Immature natural killer cell (primary cell): ENCODE measurements around the gene SORCS1. TPM values are rescaled to one million over a fixed set of nuclear protein-coding genes. Genes with fewer than 3 reads are reported as not detected.

Experiments
- DNase-seq, 3 donors: peaks; one replicate each; pipeline ENCODE4 v3.0.0; 2022; ENCODE audit warnings: mixed read lengths in 1 of 3
- H3K27ac Mint-ChIP-seq, 6 donors: one replicate each; pipeline ENCODE4 v1.8.0; 2020; ENCODE audit warnings: mixed read lengths in 6 of 6, mild to moderate bottlenecking in 5 of 6, inconsistent platforms in 4 of 6, moderate library complexity in 3 of 6
- H3K27me3 Mint-ChIP-seq, 3 donors: one replicate each; pipeline ENCODE4 v1.8.0; 2020 to 2021; ENCODE audit warnings: low read depth in 3 of 3, mild to moderate bottlenecking in 3 of 3, mixed read lengths in 3 of 3, moderate library complexity in 3 of 3, inconsistent platforms in 1 of 3
- H3K36me3 Mint-ChIP-seq, 3 donors: one replicate each; pipeline ENCODE4 v1.8.0; 2020; ENCODE audit warnings: mixed read lengths in 3 of 3, inconsistent platforms in 2 of 3, mild to moderate bottlenecking in 2 of 3
- H3K4me1 Mint-ChIP-seq, 2 donors: one replicate each; pipeline ENCODE4 v1.8.0; 2020; ENCODE audit warnings: inconsistent platforms in 2 of 2, mild to moderate bottlenecking in 2 of 2, mixed read lengths in 2 of 2, moderate library complexity in 1 of 2
- H3K4me3 Mint-ChIP-seq, 5 donors: one replicate each; pipeline ENCODE4 v1.8.0; 2020; ENCODE audit warnings: mild to moderate bottlenecking in 5 of 5, mixed read lengths in 5 of 5, inconsistent platforms in 3 of 5, moderate library complexity in 3 of 5
- H3K9me3 Mint-ChIP-seq, 6 donors: one replicate each; pipeline ENCODE4 v1.8.0; 2020; ENCODE audit warnings: mild to moderate bottlenecking in 6 of 6, mixed read lengths in 6 of 6, inconsistent platforms in 4 of 6, moderate library complexity in 3 of 6
- polyA plus RNA-seq, 3 donors: library from polyadenylated mRNA; unstranded; fragments of 300-500 nt; fragmentation: Illumina TruSeq; gene quantifications; one replicate each; pipeline ENCODE4 v1.2.3, GENCODE V29; 2021

The SORCS1 gene
- not detected for polyA plus RNA-seq

- Mint-ChIP-seq H3K9me3 (peaks cover 0 to 8% (median 4%) of the 10 kb centered on the region in 6 donors), H3K27ac (no peak within 1 kb of the TSS), H3K27me3 (peaks cover 3 to 27% (median 21%) of the 10 kb centered on the region in 3 donors), H3K4me3 (peak within 1 kb of the TSS in 2 of 5 donors; percentile 10 to 45), H3K4me1 (peaks cover 5 to 6% of the 10 kb centered on the region in 2 donors), H3K36me3 (peaks cover 0 to 6% (median 0%) of the 10 kb centered on the region in 3 donors)
- no peak for DNase-seq
Measured at GRCh38 chr10:107163881-107164861, at the start of gene SORCS1. Gene SORCS1, minus strand, starts transcription at chr10:107164706.

- H3K27me3 Mint-ChIP-seq = peaks cover 4 to 5% (median 4%) of the 10 kb centered on the region in 3 donors
- H3K4me1 Mint-ChIP-seq = no peaks in the 10 kb centered on the region
- no peaks in the 10 kb centered on the region for H3K36me3 Mint-ChIP-seq
- peaks cover 0 to 16% (median under 1%) of the 10 kb centered on the region in 6 donors for H3K9me3 Mint-ChIP-seq
- H3K27ac Mint-ChIP-seq = no peak overlapping the region
- H3K4me3 Mint-ChIP-seq = no peak overlapping the region
- no peak for DNase-seq
Measured at GRCh38 chr10:107214261-107214660, 49.8 kb upstream of the SORCS1 start.

GRCh38 chr10:107213861-107214260 lies 49.4 kb upstream of the SORCS1 start:
- H3K27ac Mint-ChIP-seq = no peak overlapping the region

DNA sequence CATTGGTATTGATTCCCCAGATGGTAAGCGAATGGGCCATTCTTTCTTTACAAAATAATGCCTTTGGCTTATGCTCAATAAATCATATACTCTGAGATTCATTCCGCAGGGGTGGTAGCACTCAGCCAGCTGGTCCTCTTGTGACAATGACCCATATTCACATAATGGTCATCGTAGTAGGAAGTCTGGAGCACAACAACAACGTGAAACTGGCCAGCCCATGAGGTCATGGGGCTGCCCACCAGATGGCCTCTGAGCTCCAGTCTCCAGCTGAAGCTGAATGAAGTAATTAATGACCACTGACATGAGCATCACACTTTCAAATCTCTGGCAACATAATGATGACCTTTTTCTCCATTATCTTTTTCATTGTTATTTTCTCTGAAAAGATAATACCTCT lies 42.3 kb upstream of the SORCS1 start:
- no peak for DNase-seq
- H3K36me3 Mint-ChIP-seq = no peaks in the 10 kb centered on the region
- peaks cover 0 to 5% (median 0%) of the 10 kb centered on the region in 6 donors for H3K9me3 Mint-ChIP-seq
- H3K4me1 Mint-ChIP-seq = no peaks in the 10 kb centered on the region
- no peak overlapping the region for H3K4me3 Mint-ChIP-seq
- H3K27me3 Mint-ChIP-seq = peaks cover under 1 to 5% (median 2%) of the 10 kb centered on the region in 3 donors
- no peak overlapping the region for H3K27ac Mint-ChIP-seq

More at GRCh38 chr10:107213861-107214260, 49.4 kb upstream of the SORCS1 start:
- DNase-seq = no peak
- H3K36me3 Mint-ChIP-seq = no peaks in the 10 kb centered on the region
- peaks cover 4 to 5% (median 4%) of the 10 kb centered on the region in 3 donors for H3K27me3 Mint-ChIP-seq
- peaks cover 0 to 16% (median under 1%) of the 10 kb centered on the region in 6 donors for H3K9me3 Mint-ChIP-seq
- H3K4me3 Mint-ChIP-seq = no peak overlapping the region
- H3K4me1 Mint-ChIP-seq = no peaks in the 10 kb centered on the region

DNA sequence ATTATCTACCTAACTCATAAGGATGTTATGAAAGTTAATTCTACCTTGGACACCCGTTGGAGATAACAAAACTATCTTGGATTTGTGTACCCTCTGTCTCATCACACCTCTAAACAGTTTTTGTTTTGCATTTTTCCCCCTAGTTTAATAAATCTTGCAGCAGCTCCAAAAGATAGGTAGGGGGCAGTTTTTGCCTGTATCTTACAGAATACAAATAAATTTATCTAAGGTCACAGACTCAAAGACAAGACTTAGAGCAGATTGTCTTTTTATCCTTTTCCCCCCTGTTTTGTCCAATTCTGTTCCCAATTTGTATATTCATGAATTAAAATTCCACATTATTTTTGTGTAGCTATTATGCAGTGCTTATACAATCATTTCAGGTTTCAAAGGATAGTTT lies 5.0 kb upstream of the SORCS1 start:
- Mint-ChIP-seq H3K9me3 (peaks cover 0 to 9% (median 4%) of the 10 kb centered on the region in 6 donors), H3K36me3 (peaks cover 0 to 6% (median 0%) of the 10 kb centered on the region in 3 donors), H3K27ac (no peak overlapping the region), H3K4me1 (peaks cover 5 to 6% of the 10 kb centered on the region in 2 donors), H3K4me3 (no peak overlapping the region), H3K27me3 (peaks cover 6 to 26% (median 19%) of the 10 kb centered on the region in 3 donors)
- no peak for DNase-seq

GRCh38 chr10:107168738-107169137 lies 4.2 kb upstream of the SORCS1 start:
- no peak for DNase-seq
- H3K4me3 Mint-ChIP-seq = no peak overlapping the region
- H3K27ac Mint-ChIP-seq = no peak overlapping the region
- H3K9me3 Mint-ChIP-seq = peaks cover 0 to 9% (median 4%) of the 10 kb centered on the region in 6 donors
- H3K36me3 Mint-ChIP-seq = peaks cover 0 to 6% (median 0%) of the 10 kb centered on the region in 3 donors
- H3K27me3 Mint-ChIP-seq = peaks cover 6 to 26% (median 19%) of the 10 kb centered on the region in 3 donors
- H3K4me1 Mint-ChIP-seq = peaks cover 5 to 6% of the 10 kb centered on the region in 2 donors

DNA sequence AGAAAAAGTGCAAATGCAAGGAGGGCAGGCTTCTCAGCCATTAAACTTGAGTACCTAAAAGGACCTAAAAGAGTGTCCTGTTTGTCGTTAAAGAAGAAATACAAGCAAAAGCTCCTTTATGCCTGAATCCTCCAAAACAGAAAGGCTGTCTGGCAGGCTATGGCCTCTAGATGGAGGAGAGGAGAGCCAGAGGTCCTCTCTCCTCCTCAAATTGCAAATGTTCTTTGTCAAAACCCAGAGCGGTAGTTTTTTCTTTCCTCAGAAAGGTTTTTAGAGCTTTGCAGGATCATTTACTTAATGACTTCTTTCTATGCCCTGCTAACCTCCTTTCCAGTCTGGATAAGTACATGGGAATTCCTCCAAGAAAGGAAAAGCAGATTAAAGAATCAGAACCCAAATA lies 1.9 kb upstream of the SORCS1 start:
- peaks cover 0 to 6% (median 0%) of the 10 kb centered on the region in 3 donors for H3K36me3 Mint-ChIP-seq
- H3K9me3 Mint-ChIP-seq = peaks cover 0 to 8% (median 4%) of the 10 kb centered on the region in 6 donors
- no peak for DNase-seq
- H3K4me1 Mint-ChIP-seq = peaks cover 5 to 6% of the 10 kb centered on the region in 2 donors
- H3K27ac Mint-ChIP-seq = no peak overlapping the region
- peaks cover 3 to 31% (median 19%) of the 10 kb centered on the region in 3 donors for H3K27me3 Mint-ChIP-seq
- H3K4me3 Mint-ChIP-seq = no peak overlapping the region

GRCh38 chr10:107164992-107165391 lies 486 bp upstream of the SORCS1 start:
- Mint-ChIP-seq H3K27ac (no peak overlapping the region), H3K36me3 (peaks cover 0 to 6% (median 0%) of the 10 kb centered on the region in 3 donors), H3K27me3 (peaks cover 3 to 33% (median 21%) of the 10 kb centered on the region in 3 donors), H3K9me3 (peaks cover 0 to 8% (median 4%) of the 10 kb centered on the region in 6 donors), H3K4me3 (peak overlapping the region in 2 of 5 donors; percentile 10 to 45), H3K4me1 (peaks cover 5 to 6% of the 10 kb centered on the region in 2 donors)
- DNase-seq = no peak

DNA sequence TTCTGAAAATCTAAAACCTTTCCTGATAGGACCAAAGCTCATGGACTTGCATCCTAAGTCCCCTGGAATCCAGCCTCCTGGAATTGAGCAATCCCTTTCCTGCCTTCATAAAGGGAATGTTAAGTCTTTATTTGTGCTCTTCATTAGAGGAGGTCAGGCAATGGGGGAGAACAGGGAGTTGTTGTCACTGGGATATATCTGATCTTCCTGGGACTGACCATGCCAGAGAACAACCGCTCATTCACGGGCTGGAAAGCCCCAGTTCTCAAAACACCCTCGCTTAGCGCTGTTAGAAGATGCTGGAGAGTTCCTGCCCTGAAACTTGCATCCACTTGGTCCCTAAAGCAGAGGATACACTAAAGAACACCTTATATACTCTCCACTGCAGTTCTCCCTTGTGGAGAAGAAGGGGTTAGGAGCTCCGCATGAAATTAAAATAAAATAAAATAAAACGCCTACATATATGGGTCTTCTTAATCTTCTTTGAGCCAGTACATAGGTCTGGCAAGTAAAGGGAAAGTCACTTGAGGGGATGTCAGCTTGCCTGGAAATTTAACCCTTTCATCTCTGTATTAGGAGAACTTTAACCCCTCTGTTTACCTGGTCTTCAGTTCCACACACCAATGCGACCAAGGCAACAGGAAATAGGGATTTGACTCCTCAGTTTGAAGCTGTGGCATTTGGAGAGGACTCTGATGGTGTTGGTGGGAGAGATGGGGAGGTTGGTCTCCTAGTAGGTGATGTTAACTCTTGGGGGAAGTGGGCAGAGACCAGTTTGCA lies 1.2 kb downstream of the SORCS1 start:
- peaks cover 5 to 6% of the 10 kb centered on the region in 2 donors for H3K4me1 Mint-ChIP-seq
- H3K4me3 Mint-ChIP-seq = no peak overlapping the region
- H3K27ac Mint-ChIP-seq = no peak overlapping the region
- H3K36me3 Mint-ChIP-seq = peaks cover 0 to 6% (median 0%) of the 10 kb centered on the region in 3 donors
- peaks cover 3 to 26% (median 21%) of the 10 kb centered on the region in 3 donors for H3K27me3 Mint-ChIP-seq
- H3K9me3 Mint-ChIP-seq = peaks cover 0 to 8% (median 4%) of the 10 kb centered on the region in 6 donors
- DNase-seq = no peak

DNA sequence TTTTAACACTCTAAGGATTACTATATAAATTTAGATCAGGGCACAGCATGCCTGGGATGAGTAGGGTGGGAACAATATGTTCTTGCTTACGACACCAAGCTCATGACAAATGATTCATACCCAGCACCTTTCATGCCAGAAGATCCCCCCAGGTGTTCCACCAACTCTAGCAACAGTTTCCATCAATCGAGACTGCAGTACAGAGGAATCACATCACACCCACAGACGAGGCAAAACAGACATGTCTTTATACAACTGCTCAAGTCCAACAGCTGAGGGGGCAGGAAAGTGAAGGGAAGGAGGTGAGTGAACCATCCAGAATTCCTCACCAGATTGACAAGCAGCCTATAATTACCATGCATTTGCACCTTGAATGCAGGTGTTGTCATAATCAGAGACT lies 3.6 kb downstream of the SORCS1 start:
- H3K27ac Mint-ChIP-seq = no peak overlapping the region
- peaks cover 5 to 6% of the 10 kb centered on the region in 2 donors for H3K4me1 Mint-ChIP-seq
- peaks cover 0 to 6% (median 0%) of the 10 kb centered on the region in 3 donors for H3K36me3 Mint-ChIP-seq
- no peak overlapping the region for H3K4me3 Mint-ChIP-seq
- peaks cover 0 to 8% (median 4%) of the 10 kb centered on the region in 6 donors for H3K9me3 Mint-ChIP-seq
- no peak for DNase-seq
- H3K27me3 Mint-ChIP-seq = peaks cover 0 to 21% (median 15%) of the 10 kb centered on the region in 3 donors

- no peak for DNase-seq
- Mint-ChIP-seq H3K4me3 (no peak overlapping the region), H3K4me1 (peaks cover under 1 to 1% of the 10 kb centered on the region in 2 donors), H3K9me3 (peaks cover 0 to 3% (median under 1%) of the 10 kb centered on the region in 6 donors), H3K27ac (no peak overlapping the region), H3K36me3 (peaks cover 0 to under 1% (median 0%) of the 10 kb centered on the region in 3 donors), H3K27me3 (peaks cover 0 to 12% (median 6%) of the 10 kb centered on the region in 3 donors)
Measured at GRCh38 chr10:107159871-107160270, 4.6 kb downstream of the SORCS1 start.

- Mint-ChIP-seq H3K9me3 (peaks cover 0 to 9% (median 1%) of the 10 kb centered on the region in 6 donors), H3K27ac (no peak overlapping the region), H3K27me3 (peaks cover 0 to 5% (median 4%) of the 10 kb centered on the region in 3 donors), H3K4me1 (no peaks in the 10 kb centered on the region), H3K4me3 (no peak overlapping the region), H3K36me3 (no peaks in the 10 kb centered on the region)
- no peak for DNase-seq
Measured at GRCh38 chr10:107157071-107157470, 7.4 kb downstream of the SORCS1 start.

- H3K4me1 Mint-ChIP-seq = no peaks in the 10 kb centered on the region
- DNase-seq = no peak
- no peaks in the 10 kb centered on the region for H3K36me3 Mint-ChIP-seq
- H3K9me3 Mint-ChIP-seq = peaks cover 0 to 12% (median 7%) of the 10 kb centered on the region in 6 donors
- peaks cover 0 to 4% (median 0%) of the 10 kb centered on the region in 3 donors for H3K27me3 Mint-ChIP-seq
- no peak overlapping the region for H3K4me3 Mint-ChIP-seq
- H3K27ac Mint-ChIP-seq = no peak overlapping the region
Measured at GRCh38 chr10:107152087-107152486, 12.4 kb downstream of the SORCS1 start.
